ENCODE results near the gene MGAT1. TPM values are rescaled to one million over a fixed set of nuclear protein-coding genes. Genes with fewer than 3 reads are reported as not detected.

MGAT1 gene
- total RNA-seq, 4 donors from 2014 or later = 100 to 138 (median 115) TPM

GRCh38 chr5:180839227-180839626 is 36.6 kb upstream of the MGAT1 start:
- Histone ChIP-seq H3K27ac (no peak overlapping the region), H3K4me3 (no peak overlapping the region), H3K9me3 (no peaks in the 10 kb centered on the region), H3K4me1 (no peaks in the 10 kb centered on the region), H3K36me3 (peaks cover 0 to 35% of the 10 kb centered on the region in 2 donors), H3K27me3 (no peaks in the 10 kb centered on the region)
- no peak for ATAC-seq
- no peak for DNase-seq
- no peak for TF ChIP-seq CTCF (IDR thresholded peaks at IDR 0.05 in 4 of 5, conservative IDR thresholded peaks at IDR 0.05 in 1 of 5)
- no peak for TF ChIP-seq POLR2A (IDR thresholded peaks at IDR 0.05)
- in situ Hi-C loops (cut with MboI; ENCODE audit: low sequenced_read_pairs in 4 of 4) = no loop called here
- intact Hi-C loops (cut with DNase I; ENCODE audit: low total_unique reads) = no loop called here

- H3K4me1 ChIP-seq = peaks cover 8 to 9% of the 10 kb centered on the region in 2 donors
- no peak overlapping the region for H3K4me3 ChIP-seq
- no peaks in the 10 kb centered on the region for H3K27me3 ChIP-seq
- DNase-seq = no peak
- no peak for TF ChIP-seq POLR2A (IDR thresholded peaks at IDR 0.05)
- no peak for TF ChIP-seq CTCF (IDR thresholded peaks at IDR 0.05 in 4 of 5, conservative IDR thresholded peaks at IDR 0.05 in 1 of 5)
- H3K27ac ChIP-seq = no peak overlapping the region
- no peak for ATAC-seq
- in situ Hi-C loops (cut with MboI; ENCODE audit: low sequenced_read_pairs in 4 of 4) = no loop called here
- H3K36me3 ChIP-seq = peaks cover 0 to 36% of the 10 kb centered on the region in 2 donors
- intact Hi-C loops (cut with DNase I; ENCODE audit: low total_unique reads) = no loop called here
- no peaks in the 10 kb centered on the region for H3K9me3 ChIP-seq
Observed at GRCh38 chr5:180837478-180837877, 34.9 kb upstream of the MGAT1 start.

GRCh38 chr5:180832638-180833068 is 30.0 kb upstream of the MGAT1 start:
- Histone ChIP-seq H3K9me3 (no peaks in the 10 kb centered on the region), H3K27ac (peak overlapping the region in 3 of 4 donors; percentile 95 to 98 (median 97)), H3K4me3 (peak overlapping the region; percentile 68 to 98 (median 83)), H3K4me1 (peaks cover 26 to 29% of the 10 kb centered on the region in 2 donors), H3K36me3 (peaks cover 0 to 36% of the 10 kb centered on the region in 2 donors), H3K27me3 (no peaks in the 10 kb centered on the region)
- intact Hi-C loops (cut with DNase I; ENCODE audit: low total_unique reads) (no loop called here), in situ Hi-C loops (cut with MboI; ENCODE audit: low sequenced_read_pairs in 4 of 4) (no loop called here)
- DNase-seq (no peak), ATAC-seq (no peak)
- TF ChIP-seq CTCF (IDR thresholded peaks at IDR 0.05 in 4 of 5, conservative IDR thresholded peaks at IDR 0.05 in 1 of 5) (no peak), POLR2A (IDR thresholded peaks at IDR 0.05) (no peak)

- peaks cover 26 to 30% of the 10 kb centered on the region in 2 donors for H3K4me1 ChIP-seq
- intact Hi-C loops (cut with DNase I; ENCODE audit: low total_unique reads) (loop anchor here (1.0 to 2.0 kb wide), 4 partner anchors 21 to 47 kb away; partner anchors contain the start of genes MGAT1 and ZFP62), in situ Hi-C loops (cut with MboI; ENCODE audit: low sequenced_read_pairs in 4 of 4) (no loop called here)
- DNase-seq (peak; percentile 73 to 81), ATAC-seq (peak; percentile 88 to 91)
- peak overlapping the region; percentile 68 to 98 (median 83) for H3K4me3 ChIP-seq
- H3K9me3 ChIP-seq = no peaks in the 10 kb centered on the region
- TF ChIP-seq POLR2A (IDR thresholded peaks at IDR 0.05) (peak; percentile 79 to 82), CTCF (IDR thresholded peaks at IDR 0.05 in 4 of 5, conservative IDR thresholded peaks at IDR 0.05 in 1 of 5) (peak in 4 of 5 experiments; percentile 7 to 49 (median 36))
- peak overlapping the region; percentile 90 to 98 (median 96) for H3K27ac ChIP-seq
- H3K36me3 ChIP-seq = peaks cover 0 to 24% of the 10 kb centered on the region in 2 donors
- no peaks in the 10 kb centered on the region for H3K27me3 ChIP-seq
Observed at GRCh38 chr5:180831139-180832093, 28.8 kb upstream of the MGAT1 start.
